ENCODE data around the gene CCDC190. TPM values are rescaled to one million over a fixed set of nuclear protein-coding genes. Genes with fewer than 3 reads are reported as not detected.

The CCDC190 gene
- total RNA-seq, 4 donors from 2014 or later, result not detected

DNA sequence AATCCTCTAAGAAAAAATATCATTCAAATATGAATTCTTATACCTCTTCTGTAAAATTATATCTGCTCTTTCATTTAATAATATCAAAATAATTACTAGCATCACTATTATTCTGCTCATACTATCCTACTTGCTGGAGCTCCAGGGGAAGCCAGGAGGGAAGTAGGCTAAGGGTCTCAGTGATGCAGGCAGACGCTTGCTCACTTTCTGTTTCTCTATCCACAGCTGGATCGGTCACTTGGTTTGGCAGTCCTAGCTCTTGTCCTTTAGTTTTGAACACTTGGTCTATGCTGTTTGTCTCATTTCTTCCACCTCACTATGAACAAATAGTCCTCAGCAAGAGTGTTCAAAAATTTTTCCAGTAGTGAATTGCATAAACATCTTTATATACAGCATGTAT is 11.3 kb downstream of the CCDC190 start:
- intact Hi-C loops (cut with DNase I; ENCODE audit: low total_unique reads) (no loop called here), in situ Hi-C loops (cut with MboI; ENCODE audit: low sequenced_read_pairs in 4 of 4) (loop anchor here (5.0 to 25.0 kb wide), 4 partner anchors 325 to 465 kb away; partner anchors contain the start of gene NUF2 (in 2 of the 4))
- Histone ChIP-seq H3K9me3 (no peaks in the 10 kb centered on the region), H3K4me1 (no peaks in the 10 kb centered on the region), H3K4me3 (no peak overlapping the region), H3K27ac (no peak overlapping the region), H3K36me3 (no peaks in the 10 kb centered on the region), H3K27me3 (no peaks in the 10 kb centered on the region)
- TF ChIP-seq, protein P1, sequence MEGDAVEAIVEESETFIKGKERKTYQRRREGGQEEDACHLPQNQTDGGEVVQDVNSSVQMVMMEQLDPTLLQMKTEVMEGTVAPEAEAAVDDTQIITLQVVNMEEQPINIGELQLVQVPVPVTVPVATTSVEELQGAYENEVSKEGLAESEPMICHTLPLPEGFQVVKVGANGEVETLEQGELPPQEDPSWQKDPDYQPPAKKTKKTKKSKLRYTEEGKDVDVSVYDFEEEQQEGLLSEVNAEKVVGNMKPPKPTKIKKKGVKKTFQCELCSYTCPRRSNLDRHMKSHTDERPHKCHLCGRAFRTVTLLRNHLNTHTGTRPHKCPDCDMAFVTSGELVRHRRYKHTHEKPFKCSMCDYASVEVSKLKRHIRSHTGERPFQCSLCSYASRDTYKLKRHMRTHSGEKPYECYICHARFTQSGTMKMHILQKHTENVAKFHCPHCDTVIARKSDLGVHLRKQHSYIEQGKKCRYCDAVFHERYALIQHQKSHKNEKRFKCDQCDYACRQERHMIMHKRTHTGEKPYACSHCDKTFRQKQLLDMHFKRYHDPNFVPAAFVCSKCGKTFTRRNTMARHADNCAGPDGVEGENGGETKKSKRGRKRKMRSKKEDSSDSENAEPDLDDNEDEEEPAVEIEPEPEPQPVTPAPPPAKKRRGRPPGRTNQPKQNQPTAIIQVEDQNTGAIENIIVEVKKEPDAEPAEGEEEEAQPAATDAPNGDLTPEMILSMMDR (IDR thresholded peaks at IDR 0.05 in 4 of 5, conservative IDR thresholded peaks at IDR 0.05 in 1 of 5), result no peak
- TF ChIP-seq POLR2A (IDR thresholded peaks at IDR 0.05), result no peak
- no peak for DNase-seq
- no peak for ATAC-seq

DNA sequence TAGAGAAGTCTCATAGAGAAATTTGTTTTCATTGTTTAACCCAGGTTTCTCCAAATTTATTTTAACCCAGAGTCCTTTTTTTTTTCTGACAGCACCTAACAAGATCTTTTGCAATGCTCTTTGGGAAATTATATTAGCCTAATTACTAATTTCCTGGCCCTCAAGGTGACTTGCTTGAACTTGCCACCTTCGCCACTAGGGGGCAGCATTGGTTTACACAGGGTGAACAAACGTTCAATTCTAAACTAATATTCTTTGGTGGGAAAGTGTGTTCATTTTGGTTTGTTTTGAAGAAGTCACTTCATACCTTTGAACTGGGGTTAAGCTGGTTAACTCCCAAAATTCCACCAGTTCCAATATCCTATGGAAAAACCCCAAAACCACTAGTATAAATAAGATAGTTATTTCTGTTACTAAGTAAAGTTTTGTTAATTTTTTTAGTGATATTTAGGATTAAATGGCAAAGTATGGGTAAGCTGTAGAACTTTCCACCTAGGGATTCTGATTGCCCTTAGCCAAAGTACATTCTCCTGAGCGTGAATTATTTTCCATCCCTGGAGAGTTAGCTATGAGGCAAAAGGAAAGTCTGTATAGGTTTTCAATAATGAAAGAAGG is 13.0 kb downstream of the CCDC190 start:
- no peaks in the 10 kb centered on the region for H3K9me3 ChIP-seq
- peak in 1 of 2 donors; percentile 36 for ATAC-seq
- intact Hi-C loops (cut with DNase I; ENCODE audit: low total_unique reads), result no loop called here

DNA sequence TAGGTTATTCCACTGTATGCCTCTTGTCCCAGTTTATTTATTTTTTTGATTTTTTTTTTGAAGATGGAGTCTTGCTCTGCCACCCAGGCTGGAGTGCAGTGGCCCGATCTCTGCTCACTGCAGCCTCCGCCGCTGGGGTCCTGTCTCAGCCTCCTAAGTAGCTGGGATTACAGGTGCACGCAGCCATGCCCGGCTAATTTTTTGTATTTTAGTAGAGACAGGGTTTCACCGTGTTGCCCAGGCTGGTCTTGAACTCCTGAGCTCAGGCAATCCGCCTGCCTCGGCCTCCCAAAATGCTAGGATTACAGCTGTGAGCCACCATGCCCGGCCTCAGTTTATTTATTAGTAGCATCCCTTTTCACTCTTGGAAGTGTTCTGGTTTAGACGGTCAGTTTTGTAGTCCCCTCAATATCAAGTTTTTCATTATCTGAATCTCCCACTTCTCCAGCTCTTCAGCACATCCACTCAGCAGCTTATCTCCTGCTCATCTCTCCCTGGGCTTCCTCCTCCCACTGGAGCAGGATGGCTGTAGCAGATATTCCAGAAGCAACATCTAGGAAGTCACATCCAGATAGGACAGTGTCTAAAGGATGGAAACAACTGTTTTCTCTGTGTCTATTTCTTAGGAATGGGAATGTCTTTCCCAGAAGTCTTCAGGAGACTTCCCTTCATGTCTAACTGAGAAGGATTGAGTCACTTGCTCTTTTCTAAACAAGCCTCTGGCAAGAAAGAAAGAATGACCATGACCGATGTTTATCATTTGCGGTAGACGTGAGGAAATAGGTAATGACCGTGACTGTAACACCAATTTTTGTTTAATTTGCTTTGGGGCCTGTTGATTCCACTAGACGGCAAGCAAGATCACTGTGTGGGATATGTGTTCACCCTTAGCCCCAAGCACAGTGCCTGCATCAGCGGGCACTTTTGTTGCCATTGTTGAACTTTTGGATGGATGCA is 14.4 kb downstream of the CCDC190 start:
- in situ Hi-C loops (cut with MboI; ENCODE audit: low sequenced_read_pairs in 4 of 4), result loop anchor here in 2 of 4 donors (5.0 to 10.0 kb wide), 2 partner anchors 466 to 468 kb away; no protein-coding TSS in a partner anchor
- no peak for ATAC-seq
- Histone ChIP-seq H3K27ac (no peak overlapping the region), H3K9me3 (no peaks in the 10 kb centered on the region), H3K4me1 (no peaks in the 10 kb centered on the region), H3K27me3 (no peaks in the 10 kb centered on the region), H3K36me3 (no peaks in the 10 kb centered on the region), H3K4me3 (no peak overlapping the region)
- TF ChIP-seq, protein P1 (IDR thresholded peaks at IDR 0.05 in 4 of 5, conservative IDR thresholded peaks at IDR 0.05 in 1 of 5), result no peak
- TF ChIP-seq POLR2A (IDR thresholded peaks at IDR 0.05), result no peak
- DNase-seq, result no peak
- intact Hi-C loops (cut with DNase I; ENCODE audit: low total_unique reads), result no loop called here

More for the DNA sequence above, 13.0 kb downstream of the CCDC190 start:
- Histone ChIP-seq H3K27ac (no peak overlapping the region), H3K27me3 (no peaks in the 10 kb centered on the region), H3K4me1 (no peaks in the 10 kb centered on the region), H3K36me3 (no peaks in the 10 kb centered on the region), H3K4me3 (no peak overlapping the region)
- in situ Hi-C loops (cut with MboI; ENCODE audit: low sequenced_read_pairs in 4 of 4), result loop anchor here in 2 of 4 donors (5.0 to 10.0 kb wide), 2 partner anchors 464 to 467 kb away; no protein-coding TSS in a partner anchor
- no peak for TF ChIP-seq POLR2A (IDR thresholded peaks at IDR 0.05)
- TF ChIP-seq, protein P1 (IDR thresholded peaks at IDR 0.05 in 4 of 5, conservative IDR thresholded peaks at IDR 0.05 in 1 of 5), result peak; percentile 68 to 97 (median 74)
- DNase-seq, result peak; percentile 24 to 43

DNA sequence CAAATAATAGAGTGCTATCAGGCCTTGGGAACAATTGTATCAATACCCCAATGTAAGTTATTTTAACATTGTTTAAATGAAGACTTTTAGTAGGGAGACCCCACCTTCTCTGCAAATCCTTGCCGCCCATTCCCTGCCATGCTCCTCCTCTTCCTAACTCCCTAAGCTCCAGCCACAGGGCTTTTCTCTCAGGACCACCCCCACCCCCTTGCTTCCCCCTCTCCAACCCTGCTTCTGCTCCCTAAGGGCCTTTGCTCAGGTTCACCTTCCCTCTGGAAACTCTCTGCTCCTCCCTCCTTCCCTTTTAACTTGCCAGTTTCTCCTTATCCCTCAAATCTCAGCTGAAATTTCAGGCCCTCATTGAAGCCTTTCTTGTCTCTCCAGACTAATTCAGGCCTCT is 16.8 kb downstream of the CCDC190 start:
- intact Hi-C loops (cut with DNase I; ENCODE audit: low total_unique reads), result no loop called here
- H3K27me3 ChIP-seq, result no peaks in the 10 kb centered on the region
- ATAC-seq, result no peak
- H3K4me1 ChIP-seq, result no peaks in the 10 kb centered on the region
- no peaks in the 10 kb centered on the region for H3K9me3 ChIP-seq
- in situ Hi-C loops (cut with MboI; ENCODE audit: low sequenced_read_pairs in 4 of 4), result loop anchor here in 1 of 4 donors (10.0 kb wide), 1 partner anchor 471 kb away; no protein-coding TSS in a partner anchor
- no peak for DNase-seq
- H3K4me3 ChIP-seq, result no peak overlapping the region
- TF ChIP-seq, protein P1 (IDR thresholded peaks at IDR 0.05 in 4 of 5, conservative IDR thresholded peaks at IDR 0.05 in 1 of 5), result no peak
- TF ChIP-seq POLR2A (IDR thresholded peaks at IDR 0.05), result no peak
- H3K27ac ChIP-seq, result no peak overlapping the region
- H3K36me3 ChIP-seq, result no peaks in the 10 kb centered on the region
